ENCODE data around the gene AGXT.

GRCh38 chr2:240922245-240922981, 53.8 kb downstream of the AGXT start:
- no peak for TF ChIP-seq FOXA1 (IDR thresholded peaks at IDR 0.05)
- no peak for TF ChIP-seq CTCF (IDR thresholded peaks at IDR 0.05; ENCODE audit: low read depth, low read length, missing input control)
- no peak for TF ChIP-seq TAF1 (conservative IDR thresholded peaks at IDR 0.05)
- TF ChIP-seq FOXA2 (IDR thresholded peaks at IDR 0.05): no peak
- no peak for TF ChIP-seq RAD21 (IDR thresholded peaks at IDR 0.05)
- no peak for TF ChIP-seq SP1 (IDR thresholded peaks at IDR 0.05)
- TF ChIP-seq REST (IDR thresholded peaks at IDR 0.05): no peak
- TF ChIP-seq MAX (IDR thresholded peaks at IDR 0.05): no peak
- no peak for TF ChIP-seq EGR1 (IDR thresholded peaks at IDR 0.05; ENCODE audit: low read depth in 2 of 2)
- TF ChIP-seq YY1 (IDR thresholded peaks at IDR 0.05): no peak
